ENCODE data around the gene VEPH1.

- no peak for TF ChIP-seq CTCF (IDR thresholded peaks at IDR 0.05; ENCODE audit: insufficient read depth, low read length)
- no peak for TF ChIP-seq SPI1 (IDR thresholded peaks at IDR 0.05; ENCODE audit: borderline replicate concordance, low read depth)
- TF ChIP-seq POLR2AphosphoS5 (IDR thresholded peaks at IDR 0.05; ENCODE audit: low read depth) = no peak
Observed at GRCh38 chr3:157275832-157276231, 227.4 kb downstream of the VEPH1 start.
